NOMO-1 treated with dmso at 0.1 percent for 144 hours (cell line): ENCODE data around the gene OR6S1.

Experiments
- DNase-seq: peaks from one replicate; lab custom pipeline; 2025; ENCODE audit not compliant: unreplicated experiment; lab: John Stamatoyannopoulos, UW

The OR6S1 gene

GRCh38 chr14:20641591-20641990, at the start of gene OR6S1:
Gene OR6S1 (minus strand): TSS chr14:20641691. CDS start chr14:20641691, 0 bp downstream.
- no peak for DNase-seq

- DNase-seq, result peak; percentile 45
Observed at GRCh38 chr14:20690848-20691640, 49.6 kb upstream of the OR6S1 start.

- DNase-seq, result no peak
Observed at GRCh38 chr14:20688167-20688839, 46.8 kb upstream of the OR6S1 start, which contains the start of gene ANG. Gene ANG (plus strand): TSS chr14:20688764. CDS start chr14:20693565, 4,801 bp downstream.

DNA sequence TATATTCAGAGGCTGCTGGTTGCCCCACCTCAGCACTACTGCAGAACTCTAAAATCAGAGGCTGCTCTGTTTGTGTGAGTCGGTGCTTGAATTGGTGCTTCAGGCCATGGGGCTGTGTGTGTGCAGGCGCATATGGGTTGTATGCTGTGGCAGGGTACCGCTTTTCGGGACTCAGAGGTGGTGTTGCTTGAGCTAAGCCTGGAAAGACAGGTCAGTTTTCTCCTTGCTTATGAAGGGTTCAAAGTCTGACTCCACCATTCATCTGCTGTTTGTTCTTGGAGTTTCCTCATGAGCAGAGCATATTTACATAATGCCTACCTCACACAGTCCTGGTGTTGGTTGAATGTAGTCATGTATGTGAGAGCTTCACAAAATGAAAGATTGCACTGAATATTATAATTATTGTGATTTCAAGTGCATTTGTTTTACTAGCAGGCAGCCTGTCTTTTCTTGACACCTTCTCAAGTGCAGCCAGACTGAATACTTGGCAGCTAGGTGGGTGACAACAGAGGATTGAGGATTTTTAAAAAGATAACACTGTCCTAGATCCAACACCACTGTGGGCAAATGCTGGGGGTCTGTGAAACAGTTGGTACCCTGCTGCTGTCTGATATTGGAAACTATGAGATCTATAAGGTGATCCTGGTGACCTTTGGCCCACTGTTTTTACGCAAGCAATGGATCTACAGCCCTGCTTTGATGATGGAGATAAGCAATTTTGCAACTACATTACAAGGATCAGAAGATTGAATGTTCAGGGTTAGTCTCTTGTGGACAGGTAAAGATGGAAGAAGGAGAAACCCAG, 46.1 kb upstream of the OR6S1 start:
- no peak for DNase-seq

DNA sequence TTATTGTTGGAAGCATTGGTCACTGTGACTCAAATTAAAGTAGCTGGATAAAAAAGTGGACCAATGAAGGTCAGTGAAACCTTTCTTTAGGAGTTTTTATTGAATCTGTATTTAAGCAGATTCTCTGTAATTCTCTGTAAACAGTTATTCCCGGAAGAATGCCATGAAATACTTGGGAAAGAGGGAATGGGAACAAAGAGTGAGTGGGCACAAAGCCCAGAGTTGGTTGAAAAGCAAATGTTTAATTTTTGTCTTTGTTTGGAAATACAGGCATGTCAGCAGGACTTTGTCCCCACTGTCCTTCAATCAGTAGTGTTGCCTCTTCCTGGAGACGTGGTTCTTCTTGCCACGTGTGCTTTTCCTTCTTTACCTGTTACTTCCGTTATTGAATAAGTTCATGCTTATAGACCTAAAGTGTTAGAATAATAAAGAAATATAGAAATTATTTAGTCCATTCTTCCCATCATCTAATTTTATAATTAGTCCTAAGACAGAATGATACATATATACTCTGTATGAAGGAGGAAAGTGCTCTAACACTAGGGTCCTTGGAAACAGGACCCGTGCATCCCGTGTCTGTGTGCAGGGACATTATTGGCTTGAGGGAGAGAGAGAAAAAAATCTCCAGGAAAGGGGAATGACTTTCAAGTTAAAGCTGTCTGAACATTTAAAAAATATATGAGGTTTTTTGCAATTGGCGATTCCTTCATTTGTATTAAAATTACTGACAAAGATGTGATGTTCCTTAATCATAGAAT, 45.1 kb upstream of the OR6S1 start:
- DNase-seq, result no peak

GRCh38 chr14:20684662-20685456, 43.4 kb upstream of the OR6S1 start:
- no peak for DNase-seq

DNA sequence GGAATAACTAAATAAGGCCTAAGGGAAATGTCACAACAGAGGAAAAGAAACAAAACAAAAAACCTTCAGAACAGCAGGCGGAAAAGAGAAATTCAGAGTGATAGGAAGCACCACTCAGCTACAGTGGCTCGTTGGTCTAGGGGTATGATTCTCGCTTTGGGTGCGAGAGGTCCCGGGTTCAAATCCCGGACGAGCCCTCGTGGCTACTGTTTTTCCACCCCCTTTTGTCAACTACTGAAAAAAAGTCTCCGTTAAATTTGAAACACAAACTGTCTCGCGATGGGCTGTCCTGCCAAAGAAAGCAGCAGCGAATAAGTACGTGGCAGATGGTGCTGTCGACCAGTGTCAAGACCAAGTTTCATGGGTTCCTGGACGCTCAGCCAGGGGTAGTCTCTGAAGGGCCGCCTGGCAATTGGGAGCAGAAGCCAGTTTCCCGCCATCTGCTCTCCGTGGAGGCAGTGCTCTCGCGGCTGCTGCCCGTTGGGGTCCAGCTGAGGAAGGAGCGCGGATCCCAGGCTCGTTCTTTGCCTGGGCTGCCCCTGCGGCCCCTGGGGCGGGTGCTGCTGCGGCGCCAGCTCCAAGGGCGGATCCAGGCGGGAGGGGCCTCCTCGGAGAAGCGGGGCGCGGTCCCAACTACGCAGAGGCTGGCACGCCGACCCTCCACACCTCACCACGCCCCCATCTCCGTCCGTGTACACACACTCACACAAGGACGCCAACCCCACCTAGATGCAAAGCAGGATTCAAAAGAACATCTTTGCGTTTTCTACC, 42.6 kb upstream of the OR6S1 start, which contains the start of gene RNASE4:
TSS of gene RNASE4 (plus strand) at position 670 of the 771 bp plus-strand sequence. CDS start 14,812 bp downstream, outside the sequence.
- peak; percentile 54 for DNase-seq

GRCh38 chr14:20683125-20683890, 41.8 kb upstream of the OR6S1 start:
- DNase-seq, result peak; percentile 71

DNA sequence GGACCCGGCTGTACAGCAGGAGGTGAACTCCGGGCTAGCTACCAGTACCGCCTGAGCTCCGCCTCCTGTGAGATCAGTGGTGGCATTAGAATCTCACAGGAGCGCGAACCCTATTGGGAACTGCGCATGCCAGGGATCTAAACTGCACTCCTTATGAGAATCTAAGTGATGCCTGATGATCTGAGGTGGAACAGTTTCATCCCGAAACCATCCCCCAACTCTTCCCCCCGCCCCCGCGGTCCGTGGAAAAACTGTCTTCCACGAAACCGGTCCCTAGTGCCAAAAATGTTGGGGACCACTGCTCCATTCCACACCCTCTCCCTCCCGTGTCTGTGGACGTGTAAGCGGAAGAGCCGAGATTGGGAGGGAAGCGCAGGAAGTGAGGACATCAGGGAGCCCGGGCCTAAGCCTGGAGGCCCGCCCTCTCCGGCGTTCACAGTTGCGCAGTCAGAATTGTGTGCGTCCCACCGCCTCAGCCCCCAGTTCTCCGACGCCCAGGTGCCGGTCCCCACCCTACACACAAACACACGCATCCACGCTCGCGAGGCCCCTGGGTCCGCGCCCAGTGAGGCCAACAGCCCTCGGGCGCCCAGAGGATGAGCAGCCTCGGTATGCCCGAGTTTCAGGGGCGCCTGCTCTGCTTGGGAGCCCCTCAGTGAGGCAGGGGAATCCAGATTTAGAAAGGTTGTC, 41.1 kb upstream of the OR6S1 start:
- peak; percentile 80 for DNase-seq

DNA sequence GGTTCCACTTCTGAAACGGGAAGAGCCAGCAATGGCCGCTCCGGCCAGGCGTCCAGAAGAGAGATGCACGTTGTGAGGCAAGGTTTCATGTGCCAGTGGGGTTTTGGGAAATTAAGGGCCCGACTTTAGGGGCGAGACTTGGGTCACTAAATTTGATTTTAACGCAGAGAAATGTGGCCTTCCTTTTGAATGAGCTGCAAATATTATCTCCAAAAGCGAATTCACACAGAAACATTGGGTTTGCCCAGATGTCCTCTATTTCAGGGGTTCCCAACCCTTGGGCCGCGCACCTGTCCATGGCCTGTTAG, 40.6 kb upstream of the OR6S1 start:
- no peak for DNase-seq

DNA sequence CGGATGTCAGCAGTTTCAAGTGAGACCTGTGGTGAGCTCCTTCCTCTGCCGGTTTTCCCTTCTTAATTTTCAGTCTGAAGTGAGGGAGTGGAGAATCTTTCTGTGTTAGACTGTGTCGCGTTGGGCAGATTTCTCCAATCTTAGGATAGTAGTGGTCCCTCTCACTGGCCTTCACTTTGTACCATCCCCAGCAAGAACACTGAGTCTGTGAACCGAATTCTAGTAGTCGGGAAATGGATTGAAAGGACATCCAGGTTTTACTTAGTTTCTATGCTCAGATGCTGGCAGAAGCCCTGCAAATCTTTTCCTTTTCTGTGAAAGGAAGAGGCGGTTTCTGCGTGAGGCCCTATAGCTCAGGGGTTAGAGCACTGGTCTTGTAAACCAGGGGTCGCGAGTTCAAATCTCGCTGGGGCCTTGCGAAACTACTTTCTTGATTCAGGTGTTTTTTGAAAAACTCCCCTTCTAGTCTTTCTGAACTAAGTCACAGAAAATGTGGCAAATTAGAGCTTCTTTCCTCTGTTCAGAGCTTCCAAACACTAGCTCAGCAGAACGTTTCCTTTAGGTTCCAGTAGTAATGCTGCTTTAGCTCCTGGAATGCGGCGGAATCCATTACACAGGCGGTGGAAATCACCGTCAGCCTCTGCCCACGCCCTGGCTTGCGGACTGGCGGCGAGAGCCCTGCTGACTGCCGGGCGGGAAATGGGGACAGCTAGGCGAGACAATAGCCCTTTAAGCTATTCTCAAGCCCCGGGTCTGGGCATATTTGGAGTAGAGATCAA, 40.0 kb upstream of the OR6S1 start:
- DNase-seq, result peak; percentile 69

- DNase-seq, result no peak
Observed at GRCh38 chr14:20680843-20681347, 39.4 kb upstream of the OR6S1 start.

GRCh38 chr14:20680363-20680762, 38.9 kb upstream of the OR6S1 start:
- DNase-seq, result no peak

DNA sequence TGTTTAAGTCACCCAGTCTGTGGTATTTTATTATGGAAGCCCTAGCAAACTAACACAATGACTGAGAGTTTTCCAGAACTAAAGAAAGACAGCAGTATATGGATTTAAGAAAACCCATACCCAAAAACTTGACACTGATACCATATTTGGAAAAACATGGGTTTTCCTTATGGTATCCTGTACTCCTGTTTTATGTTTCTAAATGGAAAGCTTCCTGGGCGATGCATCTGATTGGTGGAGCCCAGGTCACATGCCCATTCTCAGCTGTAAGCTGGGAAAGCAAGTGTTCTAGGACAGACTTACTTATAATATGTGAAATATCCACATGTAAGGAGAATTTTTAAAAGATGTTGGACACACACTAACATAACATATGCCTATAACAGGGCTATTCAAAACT, 38.4 kb upstream of the OR6S1 start:
- DNase-seq, result no peak

DNA sequence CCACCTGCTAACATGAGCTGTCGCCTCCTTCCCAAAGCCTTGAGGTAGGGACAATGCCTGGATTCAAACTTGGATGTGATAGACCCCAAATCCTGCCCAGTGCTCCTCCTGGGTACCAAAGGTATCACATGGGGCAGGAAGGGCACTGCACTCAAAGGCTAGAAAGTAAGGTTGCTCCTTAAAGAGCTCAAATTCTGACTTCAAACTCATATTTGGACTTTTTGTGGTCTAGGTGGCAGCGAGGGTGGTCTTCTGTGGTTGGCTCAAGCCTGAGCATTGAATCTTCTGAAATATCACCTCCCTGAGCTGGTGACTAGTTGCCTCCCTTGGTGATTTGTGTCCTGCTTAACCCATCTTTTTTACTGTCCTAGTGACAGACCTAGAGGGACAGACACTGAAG, 34.6 kb upstream of the OR6S1 start:
- DNase-seq, result no peak

- no peak for DNase-seq
Observed at GRCh38 chr14:20675669-20676068, 34.2 kb upstream of the OR6S1 start.
